A549 (cell line): Measurements from ENCODE around the gene SCG5. TPM values are rescaled to one million over a fixed set of nuclear protein-coding genes. Genes with fewer than 3 reads are reported as not detected.

ENCODE experiments used
- ATAC-seq, 2 experiments: fragments of 200-7000 bp in 1 of 2; fragments of >200 bp in 1 of 2; cut with Nextera tagmentation in 1 of 2; cut with Tn5 transposase in 1 of 2; 3 replicates each; pipeline versions ENCODE4 v1.8.0 to v1.9.1; 2018 to 2020; ENCODE audit warnings: mild to moderate bottlenecking in 1 of 2, moderate library complexity in 1 of 2
- CTCF ChIA-PET: fragments of 300-600 bp; sonication (Branson Sonifier 250); formaldehyde crosslinking; extraction: SDS; loops from one replicate; lab custom pipeline; 2021; ENCODE audit warnings: antibody characterized with exemption, inconsistent platforms; lab: Yijun Ruan, JAX
- POLR2A ChIA-PET: fragments of 350-600 bp; formaldehyde crosslinking; extraction: SDS; loops from one replicate; lab custom pipeline; 2021; ENCODE audit warnings: antibody characterized with exemption, inconsistent platforms; lab: Yijun Ruan, JAX
- DNase-seq, 2 experiments: peaks; one replicate each; pipeline versions ENCODE4 v3.0.0 to v3.0.0-alpha.2; 2011 to 2016; ENCODE audit warnings: low read depth in 1 of 2, low spot score in 1 of 2
- FAIRE-seq: peaks from 2 replicates; lab custom pipeline; 2011; peaks lifted over from hg19 to GRCh38; lab: Jason Lieb, UNC
- H3K27ac ChIP-seq, 2 experiments: fragments of >200 bp; sonication (Bioruptor Twin); formaldehyde crosslinking; 3 replicates each; pipeline ENCODE4 v1.5.1; 2016 to 2017
- H3K4me1 ChIP-seq: fragments of >200 bp; sonication (Bioruptor Twin); formaldehyde crosslinking; 3 replicates; pipeline ENCODE4 v1.6.1; 2016
- H3K4me2 ChIP-seq: fragments of >200 bp; sonication (Bioruptor Twin); formaldehyde crosslinking; 3 replicates; pipeline ENCODE4 v1.6.1; 2016
- H3K4me3 ChIP-seq: fragments of >200 bp; sonication (Bioruptor Twin); formaldehyde crosslinking; 3 replicates; pipeline ENCODE4 v1.5.1; 2016
- H3K9me3 ChIP-seq: fragments of >200 bp; sonication (Bioruptor Twin); formaldehyde crosslinking; 3 replicates; pipeline ENCODE4 v1.6.1; 2016
- CBX2 ChIP-seq: fragments of 200-600 bp; sonication (generic); IDR thresholded peaks from 2 replicates; pipeline ENCODE4 v1.6.1; 2016; ENCODE audit warnings: low read depth, mild to moderate bottlenecking, borderline replicate concordance
- CEBPB ChIP-seq, 2 experiments: fragments of >200 bp in 1 of 2; sonication (Bioruptor Twin) in 1 of 2; formaldehyde crosslinking in 1 of 2; IDR thresholded peaks; 2 replicates each; pipeline ENCODE4 v1.6.1; 2012 to 2016
- CHD4 ChIP-seq: fragments of 200-600 bp; sonication (generic); IDR thresholded peaks from 2 replicates; pipeline ENCODE4 v1.6.1; 2016; ENCODE audit warnings: antibody characterized with exemption, mild to moderate bottlenecking, borderline replicate concordance
- CTCF ChIP-seq: fragments of >200 bp; sonication (Bioruptor Twin); formaldehyde crosslinking; IDR thresholded peaks from 3 replicates; pipeline ENCODE4 v1.5.1; 2016
- E2F6 ChIP-seq: IDR thresholded peaks from 2 replicates; pipeline ENCODE4 v1.6.1; 2012; ENCODE audit warnings: low read depth, borderline replicate concordance
- EP300 ChIP-seq, 2 experiments: fragments of >200 bp; sonication (Bioruptor Twin); formaldehyde crosslinking; IDR thresholded peaks; 2 replicates in 1 of 2; 3 replicates in 1 of 2; pipeline ENCODE4 v1.6.1; 2016 to 2017
- ESRRA ChIP-seq: fragments of 150-350 bp; IDR thresholded peaks from 2 replicates; pipeline ENCODE4 v1.6.1; 2014; ENCODE audit warnings: mild to moderate bottlenecking, low read length, borderline replicate concordance
- FOSB ChIP-seq: fragments of 250-450 bp; sonication (Bioruptor Pico); IDR thresholded peaks from 2 replicates; pipeline ENCODE4 v1.5.0; 2020; ENCODE audit warnings: mild to moderate bottlenecking, moderate library complexity
- GATA3 ChIP-seq: IDR thresholded peaks from 2 replicates; pipeline ENCODE4 v1.6.1; 2012; ENCODE audit warnings: borderline replicate concordance
- HDAC2 ChIP-seq: fragments of 200-600 bp; sonication (generic); IDR thresholded peaks from 2 replicates; pipeline ENCODE4 v1.6.1; 2016
- HEYL ChIP-seq: fragments of 250-450 bp; sonication (Bioruptor Pico); IDR thresholded peaks from 2 replicates; pipeline ENCODE4 v1.8.0; 2021; ENCODE audit warnings: mild to moderate bottlenecking, moderate library complexity
- HOXB13 ChIP-seq: fragments of 250-450 bp; sonication (Bioruptor Pico); IDR thresholded peaks from 2 replicates; pipeline ENCODE4 v1.5.0; 2020; ENCODE audit warnings: low read depth, mild to moderate bottlenecking, moderate library complexity
- JUNB ChIP-seq: fragments of >200 bp; sonication (Bioruptor Twin); formaldehyde crosslinking; IDR thresholded peaks from 2 replicates; pipeline ENCODE4 v1.6.1; 2016
- MAFK ChIP-seq: fragments of 450-650 bp; IDR thresholded peaks from 2 replicates; pipeline ENCODE4 v1.6.1; 2014; ENCODE audit not compliant: partially characterized antibody
- MAZ ChIP-seq: fragments of 150-350 bp; IDR thresholded peaks from 2 replicates; pipeline ENCODE4 v1.6.1; 2014; ENCODE audit warnings: antibody characterized with exemption, low read depth, low read length, borderline replicate concordance
- NFE2L2 ChIP-seq: fragments of 150-350 bp; conservative IDR thresholded peaks from 2 replicates; pipeline ENCODE4 v1.6.1; 2014; ENCODE audit warnings: low read length
- PBX3 ChIP-seq: IDR thresholded peaks from 2 replicates; pipeline ENCODE4 v1.6.1; 2012
- PHF8 ChIP-seq: fragments of 200-600 bp; sonication (generic); IDR thresholded peaks from 2 replicates; pipeline ENCODE4 v1.6.1; 2016; ENCODE audit warnings: low read depth, mild to moderate bottlenecking, antibody characterized with exemption, moderate library complexity, borderline replicate concordance
- RCOR1 ChIP-seq: fragments of 150-350 bp; IDR thresholded peaks from 2 replicates; pipeline ENCODE4 v1.6.1; 2014; ENCODE audit warnings: antibody characterized with exemption, low read length, low read depth
- ZC3H11A ChIP-seq: fragments of 450-650 bp; IDR thresholded peaks from 2 replicates; pipeline ENCODE4 v1.6.1; 2014; ENCODE audit warnings: antibody characterized with exemption, mild to moderate bottlenecking
- WGBS: methylation state at CpG from one replicate; pipeline ENCODE4 v1.1.6; 2017; ENCODE audit errors: missing lambda C conversion rate; 5-methylcytosine and 5-hydroxymethylcytosine counted together
- polyA plus RNA-seq, 4 experiments: library from polyadenylated mRNA; depleted of rRNA in 3 of 4; stranded (reverse); fragments of >200 nt; fragmentation: RNase III in 1 of 4; extraction: RNeasy Plus Mini Kit Qiagen cat#74134 plus additional on column Dnase treatment in 1 of 4; gene quantifications; 2 replicates in 3 of 4; 3 replicates in 1 of 4; pipeline ENCODE4 v1.2.3, GENCODE V29; 2011 to 2017
- TF ChIP-seq, protein P1 (sequence below): fragments of 450-650 bp; IDR thresholded peaks from 2 replicates; pipeline ENCODE4 v1.6.1; 2014; ENCODE audit warnings: antibody characterized with exemption
- TF ChIP-seq, protein P2 (sequence below): fragments of >200 bp; sonication (Bioruptor Twin); formaldehyde crosslinking; IDR thresholded peaks from 3 replicates; pipeline ENCODE4 v1.6.1; 2016

Gene SCG5
- polyA plus RNA-seq, 2 of the 4 experiments (the other 2 are of a cell fraction) = 1.4 to 9.4 TPM

DNA sequence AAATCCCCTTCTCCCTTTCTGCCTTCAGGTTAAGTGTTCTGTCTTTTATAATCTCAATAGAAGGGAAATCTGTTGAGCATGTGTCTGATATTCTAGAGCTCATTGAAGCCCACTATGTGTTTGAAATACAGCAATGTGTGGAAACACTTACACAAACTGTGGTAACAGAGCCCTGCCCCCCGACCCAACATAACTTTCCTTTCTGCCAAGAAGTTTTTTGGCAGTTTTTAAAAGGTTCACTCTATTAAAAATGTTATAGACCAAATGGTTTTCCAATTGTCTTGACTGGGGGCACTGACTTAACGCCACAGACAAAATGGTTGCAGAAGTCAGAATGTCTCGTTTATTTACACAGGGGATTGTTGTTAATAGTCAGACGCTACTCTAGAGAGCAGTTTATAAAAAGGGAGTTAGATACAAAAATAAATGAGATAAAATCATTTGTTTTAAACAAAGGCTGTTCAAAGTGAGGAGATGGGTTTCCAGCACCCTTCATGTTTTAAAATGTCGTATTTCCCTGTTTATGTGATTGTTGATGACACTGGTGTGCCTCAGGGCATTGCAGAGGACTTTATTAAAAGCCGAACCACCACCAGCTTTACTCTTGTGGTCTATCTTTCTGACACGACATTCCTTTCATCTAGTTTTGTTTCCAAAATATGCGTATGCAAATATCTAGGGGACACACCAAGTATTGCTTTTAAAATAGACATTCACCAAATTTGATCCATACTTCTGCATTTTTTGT is 49.6 kb downstream of the SCG5 start:
- no peak for ATAC-seq

DNA sequence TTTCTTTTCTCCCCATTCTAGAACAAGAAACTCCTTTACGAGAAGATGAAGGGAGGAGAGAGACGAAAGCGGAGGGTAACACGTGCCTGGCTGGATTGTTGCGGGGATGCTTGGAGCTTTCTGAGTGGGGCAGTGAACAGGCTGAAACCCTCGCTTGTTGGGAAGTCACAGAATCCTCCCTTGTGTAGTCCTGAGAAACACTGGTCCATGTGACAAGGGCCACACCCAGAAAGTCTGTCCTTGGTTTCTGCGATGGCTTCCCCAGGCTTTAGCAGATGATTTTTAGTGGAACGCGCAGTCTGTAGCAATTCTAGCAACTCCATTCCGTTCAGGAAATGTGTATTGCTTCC is 50.2 kb downstream of the SCG5 start:
- ChIA-PET POLR2A (no interaction called here), CTCF (no interaction called here)
- 0 out of 3 replicates have a peak, but pooled peaks cover 3% of the 10 kb centered on the region for H3K9me3 ChIP-seq
- H3K27ac ChIP-seq = no peak overlapping the region
- no peak overlapping the region for H3K4me3 ChIP-seq
- peaks cover 24% of the 10 kb centered on the region for H3K4me1 ChIP-seq
- no peak for ATAC-seq
- FAIRE-seq = no peak
- no peak for TF ChIP-seq HEYL
- TF ChIP-seq CTCF = no peak
- no peak for TF ChIP-seq ZC3H11A
- no peak for TF ChIP-seq PBX3
- TF ChIP-seq CEBPB (IDR thresholded peaks at IDR 0.05) = no peak
- no peak for TF ChIP-seq E2F6
- TF ChIP-seq MAZ = no peak
- TF ChIP-seq, protein P1, sequence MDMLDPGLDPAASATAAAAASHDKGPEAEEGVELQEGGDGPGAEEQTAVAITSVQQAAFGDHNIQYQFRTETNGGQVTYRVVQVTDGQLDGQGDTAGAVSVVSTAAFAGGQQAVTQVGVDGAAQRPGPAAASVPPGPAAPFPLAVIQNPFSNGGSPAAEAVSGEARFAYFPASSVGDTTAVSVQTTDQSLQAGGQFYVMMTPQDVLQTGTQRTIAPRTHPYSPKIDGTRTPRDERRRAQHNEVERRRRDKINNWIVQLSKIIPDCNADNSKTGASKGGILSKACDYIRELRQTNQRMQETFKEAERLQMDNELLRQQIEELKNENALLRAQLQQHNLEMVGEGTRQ = no peak
- TF ChIP-seq RCOR1 = no peak
- no peak for TF ChIP-seq EP300 (IDR thresholded peaks at IDR 0.05)
- DNase-seq = no peak
- H3K4me2 ChIP-seq = no peak overlapping the region
- WGBS = 94% methylated on average over 10 of the region's 10 CpGs

More for the DNA sequence above, 49.6 kb downstream of the SCG5 start:
- no peak for TF ChIP-seq JUNB
- no peak for TF ChIP-seq CBX2
- TF ChIP-seq, protein P2, sequence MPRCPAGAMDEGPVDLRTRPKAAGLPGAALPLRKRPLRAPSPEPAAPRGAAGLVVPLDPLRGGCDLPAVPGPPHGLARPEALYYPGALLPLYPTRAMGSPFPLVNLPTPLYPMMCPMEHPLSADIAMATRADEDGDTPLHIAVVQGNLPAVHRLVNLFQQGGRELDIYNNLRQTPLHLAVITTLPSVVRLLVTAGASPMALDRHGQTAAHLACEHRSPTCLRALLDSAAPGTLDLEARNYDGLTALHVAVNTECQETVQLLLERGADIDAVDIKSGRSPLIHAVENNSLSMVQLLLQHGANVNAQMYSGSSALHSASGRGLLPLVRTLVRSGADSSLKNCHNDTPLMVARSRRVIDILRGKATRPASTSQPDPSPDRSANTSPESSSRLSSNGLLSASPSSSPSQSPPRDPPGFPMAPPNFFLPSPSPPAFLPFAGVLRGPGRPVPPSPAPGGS = no peak
- no peak for TF ChIP-seq NFE2L2
- TF ChIP-seq GATA3 = no peak
- TF ChIP-seq EP300 (IDR thresholded peaks at IDR 0.05) = no peak
- no peak for TF ChIP-seq CEBPB (IDR thresholded peaks at IDR 0.05)
- TF ChIP-seq FOSB = no peak
- TF ChIP-seq ESRRA = no peak
- no peak for TF ChIP-seq HDAC2
- TF ChIP-seq CHD4 = no peak
- no peak for TF ChIP-seq E2F6
- no peak for TF ChIP-seq MAZ
- TF ChIP-seq PHF8 = no peak
- no peak for TF ChIP-seq MAFK
- no peak for TF ChIP-seq CTCF
- no peak for TF ChIP-seq HOXB13 (CRISPR knock-in tag)
- TF ChIP-seq, all 56 proteins: peak for 0
- Histone ChIP-seq H3K4me2 (no peak overlapping the region), H3K27ac (no peak overlapping the region), H3K4me3 (no peak overlapping the region), H3K4me1 (peaks cover 24% of the 10 kb centered on the region), H3K9me3 (0 out of 3 replicates have a peak, but pooled peaks cover 6% of the 10 kb centered on the region)
- FAIRE-seq (no peak), DNase-seq (no peak)
- CTCF ChIA-PET = interaction anchor here (1.0 to 1.9 kb wide), 3 partner anchors 28 to 134 kb away, joined by 3 to 7 read pairs (median 5); no protein-coding TSS in a partner anchor
- POLR2A ChIA-PET = no interaction called here
- WGBS = 82% methylated on average over 8 of the region's 8 CpGs
